Measurements from ENCODE around the gene BIRC6. TPM values are rescaled to one million over a fixed set of nuclear protein-coding genes. Genes with fewer than 3 reads are reported as not detected.

BIRC6 gene
- total RNA-seq, 8 experiments from 2014 or later = 65.1 to 156 (median 78.9) TPM

DNA sequence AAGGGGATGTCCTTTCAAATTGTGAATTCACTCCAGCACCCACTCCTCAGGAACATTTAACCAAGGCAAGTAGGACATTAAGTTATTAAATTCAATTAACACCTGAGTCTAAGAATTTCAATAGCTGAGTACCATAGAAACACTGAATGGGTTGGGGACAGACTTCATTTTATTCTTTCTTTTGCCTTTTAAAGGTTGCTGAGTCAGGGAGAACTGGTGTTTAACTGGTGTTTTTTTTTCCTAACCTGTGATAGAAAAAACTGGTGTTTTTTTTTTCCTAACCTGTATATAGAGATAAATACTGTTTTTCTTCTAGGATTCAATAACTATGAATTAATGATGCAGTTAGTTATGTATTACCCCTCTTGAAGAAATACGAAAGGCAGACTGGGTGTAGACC, 309.9 kb downstream of the BIRC6 start:
- Histone ChIP-seq H3K4me3 (no peak overlapping the region), H3K27ac (no peak overlapping the region), H3K4me1 (replicated peaks in 1 of 2) (no peaks in the 10 kb centered on the region)
- in situ Hi-C loops (cut with MboI; ENCODE audit: low pct_unique_long_range_greater_than_20kb in 2 of 9, low sequenced_read_pairs in 9 of 9, unreplicated experiment in 9 of 9) = no loop called here
- 90 to 100% (median 100%) methylated on average over 1 of the region's 1 CpG; no CpG with 5 or more reads in 1 of the 10 experiments for WGBS, 10 experiments
- ATAC-seq (replicated peaks in 6 of 8) = no peak

DNA sequence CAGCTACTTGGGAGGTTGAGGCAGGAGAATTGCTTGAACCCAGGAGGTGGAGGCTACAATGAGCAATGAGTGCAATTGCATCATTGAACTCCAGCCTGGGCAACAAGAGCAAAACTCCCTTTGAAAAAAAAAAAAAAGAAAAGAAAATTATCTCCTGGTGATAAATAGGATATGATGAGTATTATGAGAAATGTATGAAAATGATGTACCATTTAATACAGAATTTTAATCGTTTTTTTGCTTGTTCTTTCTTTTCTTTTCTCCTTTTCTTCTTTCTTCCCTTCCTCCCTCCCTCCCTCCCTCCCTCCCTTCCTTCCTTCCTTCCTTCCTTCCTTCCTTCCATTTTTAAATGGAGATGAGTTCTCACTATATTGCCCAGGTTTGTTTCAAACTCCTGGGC, 311.4 kb downstream of the BIRC6 start:
- 67 to 100% methylated on average over 1 of the region's 1 CpG; no CpG with 5 or more reads in 8 of the 10 experiments for WGBS, 10 experiments
- no peak for ATAC-seq (replicated peaks in 6 of 8)
- no peaks in the 10 kb centered on the region for H3K4me1 ChIP-seq (replicated peaks in 1 of 2)
- no peak overlapping the region for H3K27ac ChIP-seq
- H3K4me3 ChIP-seq = no peak overlapping the region
- in situ Hi-C loops (cut with MboI; ENCODE audit: low pct_unique_long_range_greater_than_20kb in 2 of 9, low sequenced_read_pairs in 9 of 9, unreplicated experiment in 9 of 9) = no loop called here

Other genes starting within 250 kb of the BIRC6 start
- gene SLC30A6, start 191.2 kb upstream of the BIRC6 start, total RNA-seq = 10 to 100 TPM in 7 of 8 experiments, 1 to 10 TPM in 1; 9.3 to 29.7 (median 17.0) TPM
- gene NLRC4, start 92.1 kb upstream of the BIRC6 start, total RNA-seq = 1 to 10 TPM in 4 of 8 experiments, under 1 TPM in 4; 0.33 to 1.6 (median 1.0) TPM
- gene YIPF4, start 79.1 kb upstream of the BIRC6 start, total RNA-seq = 10 to 100 TPM; 15.5 to 32.4 (median 21.5) TPM

Data from motor neuron (in vitro differentiated cells).